HEK293 (cell line): ENCODE data around the gene CD40LG.

Experiments used
- EGR2 ChIP-seq: fragments of 450-650 bp; formaldehyde crosslinking; IDR thresholded peaks from 2 replicates; pipeline ENCODE4 v1.5.1; 2016; ENCODE audit warnings: low read depth, missing biosample characterization, missing genetic modification characterization
- PBX3 ChIP-seq: sonication (generic); formaldehyde crosslinking; IDR thresholded peaks from 2 replicates; pipeline ENCODE4 v1.8.1; 2022; ENCODE audit warnings: mild to moderate bottlenecking, moderate library complexity, missing genetic modification reagents
- YY1 ChIP-seq: fragments of 450-650 bp; formaldehyde crosslinking; IDR thresholded peaks from 2 replicates; pipeline ENCODE4 v1.5.1; 2018; ENCODE audit warnings: missing biosample characterization, missing genetic modification characterization
- ZBTB11 ChIP-seq: fragments of 450-650 bp; formaldehyde crosslinking; conservative IDR thresholded peaks from 2 replicates; pipeline ENCODE4 v1.5.1; 2016; ENCODE audit warnings: low read depth, missing biosample characterization, missing genetic modification characterization
- ZNF175 ChIP-seq: fragments of 450-650 bp; formaldehyde crosslinking; IDR thresholded peaks from 2 replicates; pipeline ENCODE4 v1.5.1; 2016; ENCODE audit warnings: missing biosample characterization, missing genetic modification characterization
- ZNF341 ChIP-seq: fragments of 450-650 bp; formaldehyde crosslinking; IDR thresholded peaks from 2 replicates; pipeline ENCODE4; 2016; ENCODE audit warnings: low read depth, missing biosample characterization, missing genetic modification characterization
- ZNF654 ChIP-seq: fragments of 450-650 bp; formaldehyde crosslinking; IDR thresholded peaks from 2 replicates; pipeline ENCODE4 v1.5.1; 2016; ENCODE audit warnings: low read depth, missing biosample characterization, missing genetic modification characterization
- ZNF660 ChIP-seq: fragments of 450-650 bp; IDR thresholded peaks from 2 replicates; pipeline ENCODE4 v1.5.1; 2018; ENCODE audit warnings: missing biosample characterization, mild to moderate bottlenecking, missing genetic modification characterization
- ZSCAN23 ChIP-seq: fragments of 450-650 bp; formaldehyde crosslinking; IDR thresholded peaks from 2 replicates; pipeline ENCODE4 v1.5.1; 2016; ENCODE audit warnings: missing biosample characterization, missing genetic modification characterization
- TF ChIP-seq, protein P1 (sequence below): fragments of 450-650 bp; formaldehyde crosslinking; IDR thresholded peaks from 2 replicates; pipeline ENCODE4 v1.5.1; 2016; ENCODE audit warnings: missing biosample characterization, missing genetic modification characterization

DNA sequence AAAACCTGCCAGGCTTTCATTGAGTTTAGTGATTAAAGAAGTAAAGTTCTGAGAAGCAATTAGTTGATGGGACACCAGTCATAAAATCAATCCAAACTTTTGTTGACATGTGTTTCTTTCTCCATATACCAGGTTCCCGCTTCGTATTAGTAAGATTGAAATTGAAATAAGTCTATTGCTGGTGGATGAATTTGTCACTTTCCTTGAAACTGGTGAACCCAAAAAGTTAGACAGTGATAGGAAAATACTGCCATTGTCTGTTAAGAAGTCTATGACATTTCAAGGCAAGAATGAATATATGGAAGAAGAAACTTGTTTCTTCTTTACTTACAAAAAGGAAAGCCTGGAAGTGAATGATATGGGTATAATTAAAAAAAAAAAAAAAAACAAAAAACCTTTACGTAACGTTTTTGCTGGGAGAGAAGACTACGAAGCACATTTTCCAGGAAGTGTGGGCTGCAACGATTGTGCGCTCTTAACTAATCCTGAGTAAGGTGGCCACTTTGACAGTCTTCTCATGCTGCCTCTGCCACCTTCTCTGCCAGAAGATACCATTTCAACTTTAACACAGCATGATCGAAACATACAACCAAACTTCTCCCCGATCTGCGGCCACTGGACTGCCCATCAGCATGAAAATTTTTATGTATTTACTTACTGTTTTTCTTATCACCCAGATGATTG is at the start of gene CD40LG:
- TF ChIP-seq, protein P1, sequence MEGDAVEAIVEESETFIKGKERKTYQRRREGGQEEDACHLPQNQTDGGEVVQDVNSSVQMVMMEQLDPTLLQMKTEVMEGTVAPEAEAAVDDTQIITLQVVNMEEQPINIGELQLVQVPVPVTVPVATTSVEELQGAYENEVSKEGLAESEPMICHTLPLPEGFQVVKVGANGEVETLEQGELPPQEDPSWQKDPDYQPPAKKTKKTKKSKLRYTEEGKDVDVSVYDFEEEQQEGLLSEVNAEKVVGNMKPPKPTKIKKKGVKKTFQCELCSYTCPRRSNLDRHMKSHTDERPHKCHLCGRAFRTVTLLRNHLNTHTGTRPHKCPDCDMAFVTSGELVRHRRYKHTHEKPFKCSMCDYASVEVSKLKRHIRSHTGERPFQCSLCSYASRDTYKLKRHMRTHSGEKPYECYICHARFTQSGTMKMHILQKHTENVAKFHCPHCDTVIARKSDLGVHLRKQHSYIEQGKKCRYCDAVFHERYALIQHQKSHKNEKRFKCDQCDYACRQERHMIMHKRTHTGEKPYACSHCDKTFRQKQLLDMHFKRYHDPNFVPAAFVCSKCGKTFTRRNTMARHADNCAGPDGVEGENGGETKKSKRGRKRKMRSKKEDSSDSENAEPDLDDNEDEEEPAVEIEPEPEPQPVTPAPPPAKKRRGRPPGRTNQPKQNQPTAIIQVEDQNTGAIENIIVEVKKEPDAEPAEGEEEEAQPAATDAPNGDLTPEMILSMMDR (tag by site-specific recombination), result no peak
- TF ChIP-seq ZNF175 (tag by site-specific recombination) (no peak), ZSCAN23 (tag by site-specific recombination) (no peak), EGR2 (tag by site-specific recombination) (no peak), PBX3 (CRISPR knock-in tag) (no peak), ZNF660 (no peak), ZBTB11 (tag by site-specific recombination) (no peak), ZNF654 (tag by site-specific recombination) (no peak), ZNF341 (tag by site-specific recombination) (no peak), YY1 (tag by site-specific recombination) (no peak)
